NOMO-1 treated with DMSO at 0.1 percent for 48 hours (cell line): Measurements from ENCODE around the gene LPAR6.
"Not testable (repeated sequence)": the region's sequence is repeated elsewhere in the genome, so short reads cannot be mapped to it uniquely, and the experiment has no call there.

Source experiments
- DNase-seq: peaks from one replicate; lab custom pipeline; 2025; ENCODE audit not compliant: unreplicated experiment; lab: John Stamatoyannopoulos, UW

LPAR6 gene, protein sequence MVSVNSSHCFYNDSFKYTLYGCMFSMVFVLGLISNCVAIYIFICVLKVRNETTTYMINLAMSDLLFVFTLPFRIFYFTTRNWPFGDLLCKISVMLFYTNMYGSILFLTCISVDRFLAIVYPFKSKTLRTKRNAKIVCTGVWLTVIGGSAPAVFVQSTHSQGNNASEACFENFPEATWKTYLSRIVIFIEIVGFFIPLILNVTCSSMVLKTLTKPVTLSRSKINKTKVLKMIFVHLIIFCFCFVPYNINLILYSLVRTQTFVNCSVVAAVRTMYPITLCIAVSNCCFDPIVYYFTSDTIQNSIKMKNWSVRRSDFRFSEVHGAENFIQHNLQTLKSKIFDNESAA

DNA sequence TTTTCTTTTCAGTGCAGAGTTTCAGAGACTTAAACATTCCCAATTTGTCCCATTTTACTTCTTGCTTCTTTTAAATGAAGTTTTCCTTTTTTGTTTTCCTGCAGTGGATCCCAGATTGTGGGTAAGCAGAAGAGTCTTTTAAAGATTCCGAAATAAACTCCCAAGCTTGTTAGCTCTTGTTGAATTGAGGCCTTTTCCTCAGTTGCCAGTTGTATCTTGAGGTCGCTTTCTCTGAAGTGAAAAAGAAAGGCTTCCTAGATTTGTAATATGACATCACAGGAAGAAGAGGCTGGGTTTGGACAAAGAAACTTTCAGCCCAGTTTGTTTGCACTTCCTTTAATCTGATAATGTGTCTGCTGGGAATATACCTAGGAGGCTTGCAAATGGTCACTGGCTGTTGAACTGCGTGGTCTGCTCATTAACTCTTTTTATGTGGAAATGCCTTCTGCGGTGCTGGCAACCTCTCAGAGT, at the start of gene LPAR6:
Gene LPAR6, minus strand, starts transcription at position 233 of the 471 bp plus-strand sequence. CDS start 690 bp downstream, outside the sequence.
- DNase-seq: peak; percentile 54

- DNase-seq: no peak
Measured at GRCh38 chr13:48457578-48458242, 44.8 kb upstream of the LPAR6 start.

DNA sequence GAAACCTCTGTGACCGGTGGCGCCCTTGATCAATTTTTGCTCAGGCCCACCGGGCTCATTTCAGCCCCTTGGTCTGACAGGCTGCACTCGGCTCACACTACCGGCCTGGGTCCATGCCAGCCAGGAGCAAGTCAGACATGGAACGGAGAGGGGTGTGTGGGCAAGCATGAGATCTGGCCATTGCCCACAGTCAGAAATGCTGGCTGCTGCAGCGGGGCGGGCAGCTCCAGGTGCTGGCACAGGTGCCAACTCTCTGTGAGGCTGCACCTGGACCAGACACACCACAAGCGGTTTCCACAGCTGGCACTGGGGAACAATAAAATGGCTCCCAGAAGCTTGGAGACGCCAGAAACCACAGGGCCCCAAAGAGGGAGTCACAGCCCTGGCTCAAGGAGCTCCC, 43.6 kb upstream of the LPAR6 start:
- DNase-seq: no peak

DNA sequence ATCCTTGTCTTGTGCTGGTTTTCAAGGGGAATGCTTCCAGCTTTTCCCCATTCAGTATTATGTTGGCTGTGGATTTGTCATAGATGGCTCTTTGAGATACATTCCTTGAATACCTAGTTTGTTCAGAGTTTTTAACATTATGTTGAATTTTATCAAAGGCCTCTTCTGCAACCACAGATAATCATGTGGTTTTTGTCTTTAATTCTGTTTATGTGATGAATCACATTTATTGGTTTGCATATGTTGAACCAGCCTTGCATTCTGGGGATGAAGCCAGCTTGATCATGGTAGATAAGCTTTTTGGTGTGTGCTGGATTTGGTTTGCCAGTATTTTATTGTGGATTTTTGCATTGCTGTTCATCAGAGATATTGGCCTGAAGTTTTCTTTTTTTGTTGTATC, 38.3 kb upstream of the LPAR6 start:
- DNase-seq: not testable (repeated sequence)

- no peak for DNase-seq
Measured at GRCh38 chr13:48449656-48450055, 36.7 kb upstream of the LPAR6 start.

GRCh38 chr13:48448959-48449614, 36.2 kb upstream of the LPAR6 start:
- peak; percentile 74 for DNase-seq

GRCh38 chr13:48448285-48448958, 35.5 kb upstream of the LPAR6 start:
- DNase-seq: no peak

- DNase-seq: peak; percentile 25
Measured at GRCh38 chr13:48446464-48446863, 33.6 kb upstream of the LPAR6 start.

- no peak for DNase-seq
Measured at GRCh38 chr13:48443442-48444208, 30.7 kb upstream of the LPAR6 start.

DNA sequence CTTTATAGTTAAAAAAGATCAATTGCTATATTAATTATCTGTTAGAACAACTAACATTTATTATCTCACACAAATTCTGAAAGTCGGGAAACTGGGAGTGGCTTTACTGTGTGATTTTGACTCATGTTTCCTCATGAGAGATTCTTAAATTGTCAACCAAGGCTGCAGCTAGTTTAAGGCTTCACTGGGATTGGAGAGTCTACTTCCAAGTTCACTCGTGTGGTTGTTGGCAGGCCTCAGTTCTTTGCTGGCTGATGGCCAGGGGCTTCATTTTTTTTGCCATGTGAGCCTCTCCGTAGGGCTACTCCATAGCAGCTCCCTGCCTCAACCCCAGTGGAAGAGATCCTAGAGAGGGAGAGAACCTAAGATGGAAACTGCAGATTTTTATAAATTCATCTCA, 24.5 kb upstream of the LPAR6 start:
- DNase-seq: no peak

GRCh38 chr13:48436661-48437288, 23.9 kb upstream of the LPAR6 start:
- no peak for DNase-seq

- no peak for DNase-seq
Measured at GRCh38 chr13:48434200-48434599, 21.3 kb upstream of the LPAR6 start.

GRCh38 chr13:48431987-48432615, 19.2 kb upstream of the LPAR6 start:
- no peak for DNase-seq

- DNase-seq: no peak
Measured at GRCh38 chr13:48431431-48431830, 18.5 kb upstream of the LPAR6 start.

DNA sequence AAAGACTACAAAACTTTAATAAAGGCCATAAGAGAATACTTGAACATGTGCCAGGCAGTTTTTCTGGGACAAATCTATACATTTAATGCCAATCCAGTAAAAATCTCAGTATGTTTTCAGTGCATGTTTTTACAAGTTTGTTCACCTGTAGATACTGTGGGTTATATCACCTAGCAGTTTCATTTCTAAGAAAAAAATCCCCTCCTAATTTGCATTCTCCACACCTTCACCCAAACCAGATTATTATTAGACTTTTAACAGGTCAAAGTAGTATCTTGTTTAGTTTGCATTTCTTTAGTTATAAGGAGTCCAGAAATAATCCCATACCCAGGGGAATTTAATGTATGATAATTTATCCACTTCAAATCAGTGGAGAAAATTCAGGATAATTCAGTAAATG, 17.0 kb upstream of the LPAR6 start:
- DNase-seq: no peak

DNA sequence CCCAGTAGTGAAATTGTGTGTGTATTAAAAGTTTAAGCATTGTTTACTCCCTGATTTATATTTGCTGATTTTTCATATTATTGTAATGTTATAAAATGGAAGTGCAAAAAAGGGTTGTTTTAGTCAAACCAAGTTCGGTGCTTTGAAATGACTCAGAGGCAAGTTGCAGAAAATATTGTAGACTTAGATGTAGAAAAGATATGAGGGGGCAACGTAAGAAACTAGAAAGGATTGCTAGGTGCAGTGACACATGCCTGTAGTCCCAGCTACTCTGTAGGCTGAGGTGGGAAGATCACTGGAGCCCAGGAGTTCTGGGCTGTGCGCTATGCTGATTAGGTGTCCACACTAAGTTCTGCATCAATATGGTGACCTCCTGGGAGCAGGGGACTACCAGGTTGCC, 16.1 kb upstream of the LPAR6 start:
- no peak for DNase-seq

GRCh38 chr13:48426755-48427298, 13.9 kb upstream of the LPAR6 start:
- not testable (repeated sequence) for DNase-seq

GRCh38 chr13:48426052-48426451, 13.1 kb upstream of the LPAR6 start:
- DNase-seq: no peak

DNA sequence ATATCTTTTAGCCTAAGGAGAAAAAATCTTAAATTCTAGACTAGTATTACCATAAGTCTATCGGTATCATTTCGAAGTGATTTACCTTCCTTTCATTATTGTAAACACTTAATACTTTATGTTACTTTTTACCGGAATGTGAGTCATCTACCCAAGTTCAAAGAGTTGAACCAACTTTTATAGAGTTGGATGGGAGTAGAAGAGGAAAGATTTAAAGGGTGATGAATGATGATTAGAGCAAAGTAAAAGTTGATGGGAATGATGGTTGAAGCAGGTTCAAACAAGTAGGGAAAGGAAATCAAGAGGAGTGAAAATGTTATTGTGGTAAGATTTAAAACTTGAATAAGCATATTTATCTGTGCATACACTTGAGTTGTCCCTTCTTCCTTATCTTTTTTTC, 11.3 kb upstream of the LPAR6 start:
- no peak for DNase-seq
